ENCODE data around the gene SEMA4B. TPM values are rescaled to one million over a fixed set of nuclear protein-coding genes. Genes with fewer than 3 reads are reported as not detected.

Gene SEMA4B
- total and polyA plus RNA-seq, 2 donors from 2014 or later: 28.7 to 190 TPM

DNA sequence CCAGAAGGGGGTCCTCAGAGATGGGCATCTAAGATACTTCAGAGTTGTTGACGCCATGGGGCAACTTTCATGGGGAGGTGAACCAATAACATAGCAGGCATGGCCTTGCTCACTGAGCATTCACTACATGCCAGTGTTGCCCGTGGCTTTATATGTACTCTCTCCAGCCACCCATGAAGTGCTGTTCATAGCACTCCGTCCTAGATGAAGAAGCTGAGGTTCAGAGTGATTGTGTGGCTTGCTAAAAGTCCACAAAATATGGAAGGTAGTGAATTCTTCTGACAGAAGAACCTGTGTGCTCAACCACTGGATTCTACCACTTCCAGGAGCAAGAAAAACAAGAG lies 9.8 kb upstream of the SEMA4B start:
- Histone ChIP-seq H3K9ac (ENCODE audit: low read length in 3 of 3) (no peak overlapping the region), H3K36me3 (ENCODE audit: control insufficient read depth in 2 of 3, insufficient read depth in 3 of 3, low read length in 3 of 3) (no peaks in the 10 kb centered on the region), H3K4me3 (ENCODE audit: low read length in 3 of 3) (no peak overlapping the region), H3K27me3 (ENCODE audit: control insufficient read depth, insufficient read depth, low read length) (no peaks in the 10 kb centered on the region), H3K4me1 (ENCODE audit: control insufficient read depth in 2 of 3, insufficient read depth in 2 of 3, low read depth in 1 of 3, low read length in 3 of 3) (peaks cover 0 to 38% (median 26%) of the 10 kb centered on the region in 3 donors), H3K27ac (ENCODE audit: low read depth in 2 of 2, low read length in 2 of 2) (peak overlapping the region; percentile 75 to 79), H3K9me3 (ENCODE audit: control insufficient read depth in 2 of 3, insufficient read depth in 1 of 3, low read length in 3 of 3) (no peaks in the 10 kb centered on the region)
- TF ChIP-seq, protein P1, sequence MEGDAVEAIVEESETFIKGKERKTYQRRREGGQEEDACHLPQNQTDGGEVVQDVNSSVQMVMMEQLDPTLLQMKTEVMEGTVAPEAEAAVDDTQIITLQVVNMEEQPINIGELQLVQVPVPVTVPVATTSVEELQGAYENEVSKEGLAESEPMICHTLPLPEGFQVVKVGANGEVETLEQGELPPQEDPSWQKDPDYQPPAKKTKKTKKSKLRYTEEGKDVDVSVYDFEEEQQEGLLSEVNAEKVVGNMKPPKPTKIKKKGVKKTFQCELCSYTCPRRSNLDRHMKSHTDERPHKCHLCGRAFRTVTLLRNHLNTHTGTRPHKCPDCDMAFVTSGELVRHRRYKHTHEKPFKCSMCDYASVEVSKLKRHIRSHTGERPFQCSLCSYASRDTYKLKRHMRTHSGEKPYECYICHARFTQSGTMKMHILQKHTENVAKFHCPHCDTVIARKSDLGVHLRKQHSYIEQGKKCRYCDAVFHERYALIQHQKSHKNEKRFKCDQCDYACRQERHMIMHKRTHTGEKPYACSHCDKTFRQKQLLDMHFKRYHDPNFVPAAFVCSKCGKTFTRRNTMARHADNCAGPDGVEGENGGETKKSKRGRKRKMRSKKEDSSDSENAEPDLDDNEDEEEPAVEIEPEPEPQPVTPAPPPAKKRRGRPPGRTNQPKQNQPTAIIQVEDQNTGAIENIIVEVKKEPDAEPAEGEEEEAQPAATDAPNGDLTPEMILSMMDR (IDR thresholded peaks at IDR 0.05; ENCODE audit: borderline replicate concordance, extremely low read depth, insufficient read depth): no peak
- DNase-seq: no peak
- no peak for FAIRE-seq
- intact Hi-C loops (cut with DNase I): no loop called here

DNA sequence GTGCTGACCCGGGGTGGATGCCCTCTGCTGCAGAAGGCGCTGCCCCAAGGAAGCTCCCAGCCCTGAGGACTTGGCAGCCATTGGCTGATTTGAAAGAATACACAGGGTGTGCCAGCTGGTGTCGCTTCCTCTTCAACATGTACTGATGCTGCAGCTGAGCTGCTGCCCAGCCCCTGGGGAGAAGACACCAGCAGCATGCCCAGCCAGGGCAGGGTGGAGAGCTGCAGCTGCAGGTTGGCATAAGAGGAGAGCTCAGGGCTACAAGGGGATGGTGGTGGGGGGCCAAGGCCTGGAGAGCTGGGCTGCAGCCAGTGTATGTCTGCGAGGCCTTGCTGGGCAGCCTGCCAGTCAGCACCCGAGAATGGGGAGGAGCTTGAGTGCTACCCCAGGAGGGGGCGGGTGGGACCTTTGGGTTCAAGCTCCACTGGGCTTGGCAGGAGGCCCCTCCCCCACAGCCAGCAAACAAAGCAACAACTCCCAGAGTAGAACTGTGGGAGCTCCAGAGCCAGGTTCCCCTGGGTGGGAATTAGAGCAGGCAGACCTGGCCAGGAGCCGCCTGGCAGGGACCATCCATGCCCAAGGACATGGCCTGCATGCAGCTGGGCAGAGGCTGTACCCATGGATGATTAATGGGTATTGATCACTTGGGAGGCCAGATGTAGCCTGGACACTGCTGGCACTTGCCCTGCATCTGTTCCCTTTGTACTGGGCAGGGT lies 9.2 kb upstream of the SEMA4B start:
- DNase-seq (peak; percentile 96 to 97 (median 96)), FAIRE-seq (no peak)
- H3K4me1 ChIP-seq (ENCODE audit: control insufficient read depth in 2 of 3, insufficient read depth in 2 of 3, low read depth in 1 of 3, low read length in 3 of 3): peaks cover 0 to 37% (median 26%) of the 10 kb centered on the region in 3 donors

DNA sequence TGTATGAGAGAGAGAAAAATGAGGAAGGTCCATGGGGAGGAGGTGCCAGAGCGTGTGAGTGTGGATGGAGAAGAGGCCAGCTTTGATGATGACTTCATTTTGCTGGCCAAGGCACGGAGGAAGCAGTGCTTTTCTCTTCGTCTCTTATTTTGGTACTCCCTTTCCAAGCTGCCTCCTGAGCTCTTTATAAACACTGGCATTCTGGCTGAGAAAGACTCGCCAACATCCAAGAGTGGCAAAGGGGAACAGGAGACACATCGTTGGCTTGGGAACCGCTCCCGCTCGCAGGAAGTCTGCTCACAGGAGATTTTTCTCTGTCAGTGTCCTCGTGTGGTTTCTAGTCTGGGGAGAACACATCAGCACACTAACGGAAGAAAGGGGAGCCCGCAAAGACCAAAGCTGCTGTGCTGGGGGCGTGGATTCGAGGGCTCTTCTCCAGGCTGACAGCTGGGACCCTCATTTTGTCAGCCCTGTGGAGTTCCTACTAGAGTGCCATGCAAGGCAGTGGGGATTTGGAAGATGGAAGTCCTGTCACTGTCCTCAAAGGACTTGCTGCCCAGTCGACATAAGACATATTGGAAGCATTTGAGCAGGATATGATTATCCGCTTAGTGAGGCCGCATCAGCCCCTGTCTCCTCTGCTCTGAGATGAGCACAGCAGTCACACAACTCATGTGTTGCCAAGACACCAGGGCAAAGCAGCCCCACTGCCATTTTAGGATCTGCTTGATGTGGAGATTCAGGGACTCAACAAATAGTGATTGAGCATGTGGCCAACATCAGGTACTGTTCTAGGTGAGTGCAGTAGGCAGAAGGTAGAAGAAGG lies 8.0 kb upstream of the SEMA4B start:
- no peak for FAIRE-seq

More for the DNA sequence above, 9.2 kb upstream of the SEMA4B start:
- H3K36me3 ChIP-seq (ENCODE audit: control insufficient read depth in 2 of 3, insufficient read depth in 3 of 3, low read length in 3 of 3): no peaks in the 10 kb centered on the region
- H3K4me3 ChIP-seq (ENCODE audit: low read length in 3 of 3): no peak overlapping the region
- H3K9me3 ChIP-seq (ENCODE audit: control insufficient read depth in 2 of 3, insufficient read depth in 1 of 3, low read length in 3 of 3): no peaks in the 10 kb centered on the region
- no peak overlapping the region for H3K9ac ChIP-seq (ENCODE audit: low read length in 3 of 3)
- TF ChIP-seq, protein P1 (IDR thresholded peaks at IDR 0.05; ENCODE audit: borderline replicate concordance, extremely low read depth, insufficient read depth): no peak
- H3K27me3 ChIP-seq (ENCODE audit: control insufficient read depth, insufficient read depth, low read length): no peaks in the 10 kb centered on the region
- intact Hi-C loops (cut with DNase I): no loop called here
- peak overlapping the region; percentile 79 to 80 for H3K27ac ChIP-seq (ENCODE audit: low read depth in 2 of 2, low read length in 2 of 2)

More for the DNA sequence above, 8.0 kb upstream of the SEMA4B start:
- H3K4me1 ChIP-seq (ENCODE audit: control insufficient read depth in 2 of 3, insufficient read depth in 2 of 3, low read depth in 1 of 3, low read length in 3 of 3): peaks cover 0 to 35% (median 26%) of the 10 kb centered on the region in 3 donors
- peak overlapping the region in 1 of 3 donors; percentile 65 for H3K9ac ChIP-seq (ENCODE audit: low read length in 3 of 3)
- H3K27ac ChIP-seq (ENCODE audit: low read depth in 2 of 2, low read length in 2 of 2): peak overlapping the region; percentile 3 to 43
- TF ChIP-seq, protein P1 (IDR thresholded peaks at IDR 0.05; ENCODE audit: borderline replicate concordance, extremely low read depth, insufficient read depth): no peak
- H3K4me3 ChIP-seq (ENCODE audit: low read length in 3 of 3): no peak overlapping the region
- intact Hi-C loops (cut with DNase I): no loop called here
- H3K36me3 ChIP-seq (ENCODE audit: control insufficient read depth in 2 of 3, insufficient read depth in 3 of 3, low read length in 3 of 3): no peaks in the 10 kb centered on the region
- no peaks in the 10 kb centered on the region for H3K27me3 ChIP-seq (ENCODE audit: control insufficient read depth, insufficient read depth, low read length)
- H3K9me3 ChIP-seq (ENCODE audit: control insufficient read depth in 2 of 3, insufficient read depth in 1 of 3, low read length in 3 of 3): no peaks in the 10 kb centered on the region
- DNase-seq: peak in 2 of 5 donors; percentile 27 to 28
